Measurements from ENCODE around the gene GBP6.
"Not testable (repeated sequence)": the region's sequence is repeated elsewhere in the genome, so short reads cannot be mapped to it uniquely, and the experiment has no call there.

Gene GBP6

DNA sequence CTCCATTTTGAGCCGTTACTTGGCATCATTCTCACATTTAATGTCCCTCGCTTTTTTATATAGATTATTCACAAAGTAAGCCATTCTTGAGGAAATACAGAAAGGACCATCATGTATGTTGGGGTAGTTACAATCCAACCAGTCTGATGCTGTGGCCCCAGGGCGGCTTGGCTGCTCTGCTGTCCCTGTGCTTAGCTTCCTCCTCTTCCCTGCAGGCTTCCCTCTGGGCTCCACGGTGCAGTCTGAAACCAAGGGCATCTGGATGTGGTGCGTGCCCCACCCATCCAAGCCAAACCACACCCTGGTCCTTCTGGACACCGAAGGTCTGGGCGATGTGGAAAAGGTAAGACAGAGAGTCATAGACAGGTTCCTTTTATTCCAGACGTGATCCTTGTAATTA is 5.5 kb downstream of the GBP6 start:
- no peak for TF ChIP-seq CTCF (IDR thresholded peaks at IDR 0.05; ENCODE audit: insufficient read depth, missing control alignments)
- DNase-seq (ENCODE audit: insufficient read length, low spot score) (no peak), FAIRE-seq (no peak)

GRCh38 chr1:89373810-89374209 is 10.0 kb downstream of the GBP6 start:
- not testable (repeated sequence) for FAIRE-seq; DNase-seq (ENCODE audit: insufficient read length, low spot score)

- DNase-seq (ENCODE audit: insufficient read length, low spot score) (no peak), FAIRE-seq (no peak)
- TF ChIP-seq CTCF (IDR thresholded peaks at IDR 0.05; ENCODE audit: insufficient read depth, missing control alignments) = no peak
These were observed 14.1 kb downstream of the GBP6 start for GRCh38 chr1:89378001-89378400.

DNA sequence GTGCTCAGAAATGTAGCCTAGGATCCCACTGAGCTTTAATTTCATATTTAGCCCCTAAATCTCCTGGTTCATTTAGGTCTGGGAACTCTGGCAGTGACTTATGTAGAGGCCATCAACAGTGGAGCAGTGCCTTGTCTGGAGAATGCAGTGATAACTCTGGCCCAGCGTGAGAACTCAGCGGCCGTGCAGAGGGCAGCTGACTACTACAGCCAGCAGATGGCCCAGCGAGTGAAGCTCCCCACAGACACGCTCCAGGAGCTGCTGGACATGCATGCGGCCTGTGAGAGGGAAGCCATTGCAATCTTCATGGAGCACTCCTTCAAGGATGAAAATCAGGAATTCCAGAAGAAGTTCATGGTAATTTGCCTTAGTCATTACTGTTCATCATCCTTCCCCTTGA is 17.8 kb downstream of the GBP6 start:
- no peak for TF ChIP-seq CTCF (IDR thresholded peaks at IDR 0.05; ENCODE audit: insufficient read depth, missing control alignments)
- FAIRE-seq (no peak), DNase-seq (ENCODE audit: insufficient read length, low spot score) (no peak)

GRCh38 chr1:89382479-89382878 is 18.6 kb downstream of the GBP6 start:
- no peak for TF ChIP-seq CTCF (IDR thresholded peaks at IDR 0.05; ENCODE audit: insufficient read depth, missing control alignments)
- no peak for FAIRE-seq
- DNase-seq (ENCODE audit: insufficient read length, low spot score) = no peak

DNA sequence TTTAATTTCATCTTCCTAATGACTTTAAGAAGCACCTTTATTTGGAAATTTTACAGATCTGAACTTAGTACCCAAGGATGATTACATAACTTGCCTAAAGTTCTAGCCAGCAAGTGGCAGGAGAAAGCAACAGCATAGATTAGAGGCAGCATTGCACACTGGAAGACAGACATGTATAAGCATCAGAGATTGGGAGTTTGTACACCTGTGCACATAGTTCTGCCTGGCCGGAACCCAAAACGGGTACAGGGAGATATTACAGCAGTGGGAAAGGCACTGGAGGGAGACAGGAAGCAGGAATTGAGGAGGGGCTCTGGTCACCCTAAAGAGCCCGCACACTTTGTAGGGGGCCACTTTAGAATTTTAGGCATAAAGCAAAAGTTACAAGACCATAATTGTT is 19.3 kb downstream of the GBP6 start:
- FAIRE-seq = no peak
- DNase-seq (ENCODE audit: insufficient read length, low spot score) = no peak
- TF ChIP-seq CTCF (IDR thresholded peaks at IDR 0.05; ENCODE audit: insufficient read depth, missing control alignments) = no peak

GRCh38 chr1:89390707-89391106 is 26.8 kb downstream of the GBP6 start:
- DNase-seq (ENCODE audit: insufficient read length, low spot score) = no peak
- no peak for TF ChIP-seq CTCF (IDR thresholded peaks at IDR 0.05; ENCODE audit: insufficient read depth, missing control alignments)
- FAIRE-seq = no peak

DNA sequence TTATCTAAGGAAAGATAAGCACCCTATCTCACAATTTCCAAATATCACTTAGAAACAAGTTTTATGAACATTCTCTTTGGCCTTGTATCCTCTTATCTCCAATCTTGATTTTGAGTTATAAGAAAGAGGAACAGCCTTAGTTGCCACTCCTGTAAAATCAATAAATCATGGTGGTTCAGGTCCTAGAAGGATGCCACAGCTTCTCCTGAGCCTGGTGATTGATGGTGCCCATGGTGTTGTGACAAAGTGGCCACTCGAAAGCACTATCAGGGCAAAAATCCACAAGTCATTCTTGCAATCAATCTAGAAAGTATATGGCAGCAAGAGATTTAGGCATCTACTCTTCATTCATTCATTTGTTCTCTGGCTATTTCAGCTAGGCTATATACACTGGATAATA is 27.8 kb downstream of the GBP6 start:
- FAIRE-seq (no peak), DNase-seq (ENCODE audit: insufficient read length, low spot score) (no peak)
- TF ChIP-seq CTCF (IDR thresholded peaks at IDR 0.05; ENCODE audit: insufficient read depth, missing control alignments) = no peak
